NCI-H748 treated with DMSO at 0.1 percent for 48 hours (cell line): Measurements from ENCODE around the gene TIGD2.

Experiments
- DNase-seq: peaks from one replicate; lab custom pipeline; 2025; lab: John Stamatoyannopoulos, UW

Gene TIGD2

DNA sequence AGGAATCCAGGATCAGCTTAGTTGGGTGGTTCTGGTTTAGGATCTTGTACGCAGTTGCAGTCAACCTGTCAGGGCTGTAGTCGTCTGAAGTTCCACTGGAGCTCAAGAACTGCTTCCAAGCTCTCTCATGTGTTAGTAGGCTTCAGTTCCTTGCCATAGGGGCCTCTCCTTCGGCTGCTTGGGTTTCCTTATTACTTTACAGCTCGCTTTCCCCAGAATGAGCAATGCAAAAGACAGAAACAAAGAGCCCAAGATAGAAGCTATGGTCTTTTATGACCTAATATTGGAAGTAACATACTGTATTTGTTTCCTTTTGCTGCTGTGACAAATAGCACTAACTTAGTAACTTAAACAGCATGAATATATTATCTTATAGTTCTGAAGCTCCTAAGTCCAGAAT is 51.7 kb downstream of the TIGD2 start:
- no peak for DNase-seq

DNA sequence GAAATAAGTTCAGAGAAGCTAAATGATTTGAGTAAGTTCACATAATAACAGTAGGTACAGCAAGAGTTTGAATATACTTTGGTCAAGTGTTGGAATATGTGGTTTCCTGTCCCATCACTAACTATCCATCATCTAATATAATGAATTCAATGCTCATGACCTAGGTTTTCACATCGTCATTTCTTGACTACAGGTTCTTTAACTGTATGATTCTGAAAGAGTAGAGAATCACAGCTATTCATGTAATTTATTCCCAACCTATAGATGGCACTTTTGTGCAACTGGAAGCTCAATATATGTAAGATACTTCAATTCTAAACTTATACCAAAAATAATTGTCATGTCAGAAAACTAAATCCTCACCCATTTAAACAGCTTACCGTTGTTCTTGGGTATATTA is 53.1 kb downstream of the TIGD2 start:
- no peak for DNase-seq
